Karpas-422 (cell line): ENCODE results near the gene APOM. TPM values are rescaled to one million over a fixed set of nuclear protein-coding genes. Genes with fewer than 3 reads are reported as not detected.

Experiments
- DNase-seq: peaks from one replicate; pipeline ENCODE4 v3.0.0-alpha.2; 2015
- H2AFZ ChIP-seq: fragments of 200-600 bp; sonication (generic); 2 replicates; pipeline ENCODE4 v1.6.1; 2014; ENCODE audit warnings: antibody characterized with exemption, low read length, mixed read lengths
- H3K27ac ChIP-seq: fragments of 200-600 bp; sonication (generic); 2 replicates; pipeline ENCODE4 v1.5.1; 2014; ENCODE audit warnings: mild to moderate bottlenecking, low read length, moderate library complexity
- H3K27me3 ChIP-seq: fragments of 200-600 bp; sonication (generic); 2 replicates; pipeline ENCODE4 v1.6.1; 2014; ENCODE audit warnings: low read length, mixed read lengths
- H3K36me3 ChIP-seq: fragments of 200-600 bp; sonication (generic); 2 replicates; pipeline ENCODE4 v1.6.1; 2014; ENCODE audit warnings: low read length, mixed read lengths; ENCODE audit not compliant: insufficient read depth
- H3K4me1 ChIP-seq: fragments of 200-600 bp; sonication (generic); 2 replicates; pipeline ENCODE4 v1.6.1; 2014; ENCODE audit warnings: mild to moderate bottlenecking, low read length, mixed read lengths
- H3K4me2 ChIP-seq: fragments of 200-600 bp; sonication (generic); 2 replicates; pipeline ENCODE4 v1.6.1; 2014; ENCODE audit warnings: low read length, low read depth, mild to moderate bottlenecking; ENCODE audit not compliant: poor library complexity, severe bottlenecking
- H3K4me3 ChIP-seq: fragments of 200-600 bp; sonication (generic); 2 replicates; pipeline ENCODE4 v1.5.1; 2014; ENCODE audit warnings: mild to moderate bottlenecking, antibody characterized with exemption, low read length, mixed read lengths
- H3K79me2 ChIP-seq: fragments of 200-600 bp; sonication (generic); 2 replicates; pipeline ENCODE4 v1.6.1; 2014; ENCODE audit warnings: mild to moderate bottlenecking, low read length, mixed read lengths
- H3K9ac ChIP-seq: fragments of 200-600 bp; sonication (generic); 2 replicates; pipeline ENCODE4 v1.6.0; 2014; ENCODE audit warnings: low read length
- H3K9me2 ChIP-seq: fragments of 200-600 bp; sonication (generic), shearing (Covaris generic); replicated peaks from 2 replicates; pipeline ENCODE4 v1.6.0; 2014; ENCODE audit warnings: mild to moderate bottlenecking, low read length, moderate library complexity; ENCODE audit not compliant: insufficient read depth
- H3K9me3 ChIP-seq: fragments of 300-700, 200-600 bp; sonication (generic); 2 replicates; pipeline ENCODE4 v1.6.1; 2014; ENCODE audit warnings: low read length, mixed read lengths
- H4K20me1 ChIP-seq: fragments of 200-600 bp; sonication (generic); 2 replicates; pipeline ENCODE4 v1.6.1; 2014; ENCODE audit warnings: mild to moderate bottlenecking, antibody characterized with exemption, low read length, low read depth; ENCODE audit not compliant: insufficient read depth
- total RNA-seq: library from RNA; depleted of rRNA; stranded (reverse); fragments of >200 nt; shearing (Covaris generic); gene quantifications from 2 replicates; pipeline ENCODE4 v1.2.3, GENCODE V29; 2014; ENCODE audit warnings: low replicate concordance

The APOM gene
- total RNA-seq, 1 experiment from 2014 or later: 6.7 TPM

GRCh38 chr6:31700740-31701401 lies 45.2 kb downstream of the APOM start:
- Histone ChIP-seq H3K79me2 (peaks cover 27% of the 10 kb centered on the region), H3K27me3 (no peaks in the 10 kb centered on the region), H2AFZ (no peak overlapping the region), H3K4me2 (peak overlapping the region; percentile 93), H3K36me3 (no peaks in the 10 kb centered on the region; the same call in 1 of the 2 replicates), H3K27ac (peak overlapping the region; percentile 86), H3K4me1 (peaks cover 34% of the 10 kb centered on the region), H3K4me3 (peak overlapping the region; percentile 84), H4K20me1 (no peaks in the 10 kb centered on the region), H3K9me2 (no peaks in the 10 kb centered on the region), H3K9ac (peak overlapping the region; percentile 92), H3K9me3 (no peaks in the 10 kb centered on the region)
- no peak for DNase-seq

- peak; percentile 79 for DNase-seq
- Histone ChIP-seq H3K9me2 (no peaks in the 10 kb centered on the region), H3K27ac (peak overlapping the region; percentile 86), H3K27me3 (no peaks in the 10 kb centered on the region), H3K4me2 (peak overlapping the region; percentile 93), H3K4me3 (peak overlapping the region; percentile 84), H3K9me3 (no peaks in the 10 kb centered on the region), H4K20me1 (no peaks in the 10 kb centered on the region), H3K79me2 (peaks cover 27% of the 10 kb centered on the region), H3K36me3 (no peaks in the 10 kb centered on the region; the same call in 1 of the 2 replicates), H3K9ac (peak overlapping the region; percentile 92), H2AFZ (no peak overlapping the region), H3K4me1 (peaks cover 34% of the 10 kb centered on the region)
Measured at GRCh38 chr6:31701666-31702404, 46.1 kb downstream of the APOM start.

GRCh38 chr6:31702405-31702818 lies 46.7 kb downstream of the APOM start:
- Histone ChIP-seq H3K9me2 (no peaks in the 10 kb centered on the region), H3K9me3 (no peaks in the 10 kb centered on the region), H2AFZ (peak overlapping the region; percentile 22; the same call in 1 of the 2 replicates), H3K36me3 (no peaks in the 10 kb centered on the region; the same call in 1 of the 2 replicates), H3K27me3 (no peaks in the 10 kb centered on the region), H3K79me2 (peaks cover 27% of the 10 kb centered on the region), H3K27ac (peak overlapping the region; percentile 86), H3K9ac (peak overlapping the region; percentile 92), H3K4me3 (peak overlapping the region; percentile 84), H3K4me2 (peak overlapping the region; percentile 93), H3K4me1 (peaks cover 34% of the 10 kb centered on the region), H4K20me1 (no peaks in the 10 kb centered on the region)
- DNase-seq: peak; percentile 65

- Histone ChIP-seq H3K27ac (peak within 1 kb of the TSS; percentile 86), H3K4me2 (peak within 1 kb of the TSS; percentile 93), H3K9ac (peak within 1 kb of the TSS; percentile 92), H3K79me2 (peaks cover 27% of the 10 kb centered on the region), H4K20me1 (no peaks in the 10 kb centered on the region), H3K27me3 (no peaks in the 10 kb centered on the region), H3K9me3 (no peaks in the 10 kb centered on the region), H3K4me1 (peaks cover 28% of the 10 kb centered on the region), H3K4me3 (peak within 1 kb of the TSS; percentile 84), H3K36me3 (no peaks in the 10 kb centered on the region; the same call in 1 of the 2 replicates), H3K9me2 (no peaks in the 10 kb centered on the region), H2AFZ (peak within 1 kb of the TSS; percentile 98)
- DNase-seq: peak; percentile 99
Measured at GRCh38 chr6:31702819-31703716, 47.4 kb downstream of the APOM start, which contains the start of gene ABHD16A. TSS of gene ABHD16A (minus strand) at chr6:31703324. CDS start at chr6:31703281, 43 bp downstream.

- Histone ChIP-seq H3K27ac (no peak overlapping the region), H3K4me1 (peaks cover 21% of the 10 kb centered on the region), H3K79me2 (peaks cover 20% of the 10 kb centered on the region), H3K4me2 (no peak overlapping the region), H3K27me3 (no peaks in the 10 kb centered on the region), H3K4me3 (no peak overlapping the region), H3K9ac (no peak overlapping the region), H3K9me3 (no peaks in the 10 kb centered on the region), H4K20me1 (no peaks in the 10 kb centered on the region), H3K36me3 (no peaks in the 10 kb centered on the region), H3K9me2 (no peaks in the 10 kb centered on the region), H2AFZ (no peak overlapping the region)
- no peak for DNase-seq
Measured at GRCh38 chr6:31705931-31706330, 50.2 kb downstream of the APOM start.

GRCh38 chr6:31706599-31706998 lies 50.9 kb downstream of the APOM start, which contains the start of gene LY6G6F:
TSS of gene LY6G6F (plus strand) at chr6:31706866. CDS start at chr6:31706907, 41 bp downstream.
- peaks cover 13% of the 10 kb centered on the region for H3K79me2 ChIP-seq
- H3K4me1 ChIP-seq: peaks cover 15% of the 10 kb centered on the region
- no peaks in the 10 kb centered on the region for H3K9me2 ChIP-seq
- H3K36me3 ChIP-seq: no peaks in the 10 kb centered on the region
- H2AFZ ChIP-seq: no peak within 1 kb of the TSS
- H3K27me3 ChIP-seq: no peaks in the 10 kb centered on the region
- H4K20me1 ChIP-seq: no peaks in the 10 kb centered on the region
- H3K4me3 ChIP-seq: no peak within 1 kb of the TSS
- DNase-seq: no peak
- no peak within 1 kb of the TSS for H3K9ac ChIP-seq
- H3K27ac ChIP-seq: no peak within 1 kb of the TSS
- H3K9me3 ChIP-seq: no peaks in the 10 kb centered on the region
- no peak within 1 kb of the TSS for H3K4me2 ChIP-seq

- Histone ChIP-seq H3K9me3 (no peaks in the 10 kb centered on the region), H3K27me3 (no peaks in the 10 kb centered on the region), H3K27ac (no peak overlapping the region), H3K4me1 (peaks cover 8% of the 10 kb centered on the region), H3K9ac (no peak overlapping the region), H3K9me2 (no peaks in the 10 kb centered on the region), H3K36me3 (no peaks in the 10 kb centered on the region), H3K79me2 (peaks cover 2% of the 10 kb centered on the region; the same call in 1 of the 2 replicates), H3K4me2 (no peak overlapping the region), H2AFZ (no peak overlapping the region), H3K4me3 (no peak overlapping the region), H4K20me1 (no peaks in the 10 kb centered on the region)
- no peak for DNase-seq
Measured at GRCh38 chr6:31707701-31708100, 52.0 kb downstream of the APOM start.
